Renal cortical epithelial cell (primary cell): Measurements from ENCODE around the gene TIRAP. TPM values are rescaled to one million over a fixed set of nuclear protein-coding genes. Genes with fewer than 3 reads are reported as not detected.

Source experiments
- DNase-seq: peaks from one replicate; pipeline ENCODE4 v3.0.0-alpha.2; 2011; ENCODE audit warnings: low read depth
- total RNA-seq: library from RNA; depleted of rRNA; stranded (reverse); fragments of >200 nt; gene quantifications from 2 replicates; pipeline ENCODE4 v1.2.3, GENCODE V29; 2014

TIRAP gene
- total RNA-seq, 1 donor from 2014 or later, result 5.1 TPM

GRCh38 chr11:126343051-126343450 lies 60.2 kb downstream of the TIRAP start:
- DNase-seq, result no peak

Other genes starting within 250 kb of the TIRAP start
- gene CDON, start 220.2 kb upstream of the TIRAP start, total RNA-seq, result 5.7 and 9.4 TPM in 2 replicates
- 28.9 and 46.7 TPM in 2 replicates for gene RPUSD4, start 71.4 kb upstream of the TIRAP start, total RNA-seq
- gene FAM118B, start 71.3 kb upstream of the TIRAP start, total RNA-seq, result 45.2 and 64.9 TPM in 2 replicates
- gene SRPRA, start 14.2 kb upstream of the TIRAP start, total RNA-seq, result 26.4 and 66.6 TPM in 2 replicates
- gene FOXRED1, start 13.9 kb upstream of the TIRAP start, total RNA-seq, result 16.3 and 20.1 TPM in 2 replicates
- 9.2 and 9.4 TPM in 2 replicates for gene DCPS, start 21.0 kb downstream of the TIRAP start, total RNA-seq
- 13.9 and 17.8 TPM in 2 replicates for gene ST3GAL4, start 72.6 kb downstream of the TIRAP start, total RNA-seq